OCI-LY3 (cell line): ENCODE measurements around the gene PSENEN.

Experiments
- H2AFZ ChIP-seq: fragments of 200-600, 300-600 bp; shearing (Covaris generic); 2 replicates; pipeline ENCODE4 v1.6.0; 2014; ENCODE audit warnings: antibody characterized with exemption, low read depth, low read length
- H3K27ac ChIP-seq: fragments of 200-600, 300-600 bp; sonication (generic); 2 replicates; pipeline ENCODE4 v1.5.1; 2014; ENCODE audit warnings: mild to moderate bottlenecking, low read length, moderate library complexity, mixed read lengths
- H3K27me3 ChIP-seq: fragments of 200-600, 300-600 bp; sonication (generic); 2 replicates; pipeline ENCODE4 v1.6.1; 2014; ENCODE audit warnings: low read depth, low read length, mixed read lengths
- H3K36me3 ChIP-seq: fragments of 200-600, 300-600 bp; sonication (generic); replicated peaks from 2 replicates; pipeline ENCODE3; 2014; ENCODE audit warnings: low read depth, low read length, mixed read lengths
- H3K4me1 ChIP-seq: fragments of 300-600, 200-600 bp; sonication (generic); 2 replicates; pipeline ENCODE4 v1.6.1; 2014; ENCODE audit warnings: low read length, mixed read lengths
- H3K4me2 ChIP-seq: fragments of 200-600, 300-600 bp; sonication (generic); 2 replicates; pipeline ENCODE4 v1.6.1; 2014; ENCODE audit warnings: low read length, mixed read lengths
- H3K4me3 ChIP-seq: fragments of 300-600, 200-600 bp; sonication (generic); 2 replicates; pipeline ENCODE4 v1.5.1; 2014; ENCODE audit warnings: antibody characterized with exemption, mild to moderate bottlenecking, low read length, moderate library complexity
- H3K79me2 ChIP-seq: fragments of 300-600, 200-600 bp; shearing (Covaris generic); 2 replicates; pipeline ENCODE4 v1.6.1; 2014; ENCODE audit warnings: mild to moderate bottlenecking, low read length, mixed read lengths
- H3K9ac ChIP-seq: fragments of 300-600, 200-600 bp; shearing (Covaris generic); 2 replicates; pipeline ENCODE4 v1.6.0; 2014; ENCODE audit warnings: mild to moderate bottlenecking, low read length, moderate library complexity
- H3K9me3 ChIP-seq: fragments of 200-600, 300-600 bp; shearing (Covaris generic); 2 replicates; pipeline ENCODE4 v1.6.1; 2014; ENCODE audit warnings: low read length, mixed read lengths; ENCODE audit not compliant: insufficient read depth
- H4K20me1 ChIP-seq: fragments of 200-600, 300-600 bp; sonication (generic); 2 replicates; pipeline ENCODE4 v1.6.1; 2016; ENCODE audit warnings: low read length, mixed read lengths; ENCODE audit not compliant: insufficient read depth
- EZH2phosphoT487 ChIP-seq: fragments of 200-600 bp; shearing (Covaris generic); IDR thresholded peaks from 2 replicates; pipeline ENCODE4 v1.6.1; 2018; ENCODE audit warnings: antibody characterized with exemption, mixed run types, low read depth
- TF ChIP-seq, protein P1 (sequence below): fragments of 200-600, 300-600 bp; sonication (generic); IDR thresholded peaks from 2 replicates; pipeline ENCODE4 v1.5.1; 2014; ENCODE audit warnings: antibody characterized with exemption, low read length, low read depth

Gene PSENEN

DNA sequence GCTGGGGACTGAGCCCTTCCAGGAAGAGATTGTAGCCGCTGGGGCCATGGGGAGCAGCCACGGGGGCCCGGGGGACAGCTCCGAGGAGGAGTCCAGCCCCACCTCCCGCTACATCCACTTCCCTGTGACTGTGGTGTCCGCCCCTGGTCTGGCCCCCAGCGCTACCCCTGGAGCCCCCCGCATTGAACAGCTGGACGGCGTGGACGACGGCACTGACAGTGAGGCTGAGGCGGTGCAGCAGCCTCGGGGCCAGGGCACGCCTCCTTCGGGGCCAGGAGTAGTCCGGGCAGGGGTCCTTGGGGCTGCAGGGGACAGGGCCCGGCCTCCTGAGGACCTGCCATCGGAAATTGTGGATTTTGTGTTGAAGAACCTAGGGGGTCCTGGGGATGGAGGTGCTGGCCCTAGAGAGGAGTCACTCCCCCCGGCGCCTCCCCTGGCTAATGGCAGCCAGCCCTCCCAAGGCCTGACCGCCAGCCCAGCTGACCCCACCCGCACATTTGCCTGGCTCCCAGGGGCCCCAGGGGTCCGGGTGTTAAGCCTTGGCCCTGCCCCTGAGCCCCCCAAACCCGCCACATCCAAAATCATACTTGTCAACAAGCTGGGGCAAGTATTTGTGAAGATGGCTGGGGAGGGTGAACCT is 12.8 kb upstream of the PSENEN start:
- no peak overlapping the region for H3K9ac ChIP-seq
- no peak overlapping the region for H3K4me3 ChIP-seq
- no peak for TF ChIP-seq EZH2phosphoT487
- TF ChIP-seq, protein P1, sequence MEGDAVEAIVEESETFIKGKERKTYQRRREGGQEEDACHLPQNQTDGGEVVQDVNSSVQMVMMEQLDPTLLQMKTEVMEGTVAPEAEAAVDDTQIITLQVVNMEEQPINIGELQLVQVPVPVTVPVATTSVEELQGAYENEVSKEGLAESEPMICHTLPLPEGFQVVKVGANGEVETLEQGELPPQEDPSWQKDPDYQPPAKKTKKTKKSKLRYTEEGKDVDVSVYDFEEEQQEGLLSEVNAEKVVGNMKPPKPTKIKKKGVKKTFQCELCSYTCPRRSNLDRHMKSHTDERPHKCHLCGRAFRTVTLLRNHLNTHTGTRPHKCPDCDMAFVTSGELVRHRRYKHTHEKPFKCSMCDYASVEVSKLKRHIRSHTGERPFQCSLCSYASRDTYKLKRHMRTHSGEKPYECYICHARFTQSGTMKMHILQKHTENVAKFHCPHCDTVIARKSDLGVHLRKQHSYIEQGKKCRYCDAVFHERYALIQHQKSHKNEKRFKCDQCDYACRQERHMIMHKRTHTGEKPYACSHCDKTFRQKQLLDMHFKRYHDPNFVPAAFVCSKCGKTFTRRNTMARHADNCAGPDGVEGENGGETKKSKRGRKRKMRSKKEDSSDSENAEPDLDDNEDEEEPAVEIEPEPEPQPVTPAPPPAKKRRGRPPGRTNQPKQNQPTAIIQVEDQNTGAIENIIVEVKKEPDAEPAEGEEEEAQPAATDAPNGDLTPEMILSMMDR: no peak
- H2AFZ ChIP-seq: no peak overlapping the region
- H4K20me1 ChIP-seq: no peaks in the 10 kb centered on the region; the same call in 1 of the 2 replicates
- no peaks in the 10 kb centered on the region for H3K79me2 ChIP-seq
- peaks cover 66% of the 10 kb centered on the region for H3K36me3 ChIP-seq
- no peaks in the 10 kb centered on the region for H3K27me3 ChIP-seq
- H3K9me3 ChIP-seq: no peaks in the 10 kb centered on the region
- no peaks in the 10 kb centered on the region for H3K4me1 ChIP-seq
- no peak overlapping the region for H3K27ac ChIP-seq
- H3K4me2 ChIP-seq: no peak overlapping the region

GRCh38 chr19:35733180-35734125 is 12.0 kb upstream of the PSENEN start:
- no peaks in the 10 kb centered on the region for H3K9me3 ChIP-seq
- H2AFZ ChIP-seq: no peak overlapping the region
- no peak overlapping the region for H3K4me3 ChIP-seq
- H3K27ac ChIP-seq: no peak overlapping the region
- H3K27me3 ChIP-seq: no peaks in the 10 kb centered on the region
- TF ChIP-seq EZH2phosphoT487: no peak
- TF ChIP-seq, protein P1: no peak
- H4K20me1 ChIP-seq: no peaks in the 10 kb centered on the region; the same call in 1 of the 2 replicates
- H3K36me3 ChIP-seq: peaks cover 67% of the 10 kb centered on the region
- no peak overlapping the region for H3K4me2 ChIP-seq
- H3K4me1 ChIP-seq: no peaks in the 10 kb centered on the region
- H3K79me2 ChIP-seq: no peaks in the 10 kb centered on the region
- no peak overlapping the region for H3K9ac ChIP-seq

DNA sequence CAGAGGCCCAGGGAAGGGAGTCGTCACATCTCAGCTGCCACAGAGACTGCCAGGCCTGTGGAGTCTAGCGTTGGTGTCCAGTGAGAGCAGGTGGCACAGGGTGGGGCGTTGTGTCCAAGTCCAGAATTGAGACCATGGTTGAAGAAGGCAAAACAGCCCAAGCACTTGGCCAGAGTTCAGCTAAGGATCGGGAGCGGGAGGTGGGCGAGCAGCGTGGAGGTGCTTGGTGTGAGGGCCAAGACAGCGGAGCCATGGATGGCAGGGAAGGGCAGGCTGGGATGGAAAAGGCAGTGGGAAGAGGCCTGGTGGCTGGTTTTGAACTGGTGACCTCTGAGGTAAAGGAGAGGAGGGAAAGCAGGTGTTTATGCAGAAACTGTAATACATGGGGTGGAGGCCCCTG is 11.2 kb upstream of the PSENEN start:
- peaks cover 67% of the 10 kb centered on the region for H3K36me3 ChIP-seq
- H3K27ac ChIP-seq: no peak overlapping the region
- peaks cover 5% of the 10 kb centered on the region; the same call in 1 of the 2 replicates for H4K20me1 ChIP-seq

More for the DNA sequence above, 11.2 kb upstream of the PSENEN start:
- Histone ChIP-seq H3K27me3 (no peaks in the 10 kb centered on the region), H3K4me2 (no peak overlapping the region), H3K9ac (no peak overlapping the region), H3K4me1 (no peaks in the 10 kb centered on the region), H2AFZ (no peak overlapping the region), H3K4me3 (no peak overlapping the region), H3K79me2 (no peaks in the 10 kb centered on the region), H3K9me3 (no peaks in the 10 kb centered on the region)
- TF ChIP-seq, protein P1: no peak
- TF ChIP-seq EZH2phosphoT487: no peak
